GOT3 (cell line): ENCODE measurements around the gene OR4D9.
A peak's percentile ranks its signal among the peaks of the same experiment; 100 is the strongest.

Source experiments
- DNase-seq: peaks from one replicate; lab custom pipeline; 2025; ENCODE audit warnings: mixed read lengths; lab: John Stamatoyannopoulos, UW

Gene OR4D9

GRCh38 chr11:59550842-59551658, 39.7 kb downstream of the OR4D9 start:
- peak; percentile 84 for DNase-seq

- DNase-seq, result no peak
These were observed 40.6 kb downstream of the OR4D9 start for GRCh38 chr11:59551659-59552521.

GRCh38 chr11:59552844-59553243, 41.5 kb downstream of the OR4D9 start:
- no peak for DNase-seq

- no peak for DNase-seq
These were observed 42.0 kb downstream of the OR4D9 start for GRCh38 chr11:59553323-59553722.

GRCh38 chr11:59555601-59556114, 44.3 kb downstream of the OR4D9 start:
- no peak for DNase-seq

- DNase-seq, result peak; percentile 44
These were observed 45.0 kb downstream of the OR4D9 start for GRCh38 chr11:59556115-59556916.

- no peak for DNase-seq
These were observed 45.6 kb downstream of the OR4D9 start for GRCh38 chr11:59556917-59557348.

GRCh38 chr11:59558270-59558643, 46.9 kb downstream of the OR4D9 start:
- DNase-seq, result no peak

- DNase-seq, result no peak
These were observed 48.5 kb downstream of the OR4D9 start for GRCh38 chr11:59559886-59560285.

GRCh38 chr11:59560290-59560701, 49.0 kb downstream of the OR4D9 start:
- no peak for DNase-seq

- peak; percentile 32 for DNase-seq
These were observed 49.5 kb downstream of the OR4D9 start for GRCh38 chr11:59560702-59561473.

GRCh38 chr11:59562292-59562691, 51.0 kb downstream of the OR4D9 start:
- no peak for DNase-seq
